Neural progenitor cell (in vitro differentiated cells): Measurements from ENCODE around the gene DVL1. TPM values are rescaled to one million over a fixed set of nuclear protein-coding genes. Genes with fewer than 3 reads are reported as not detected.

Source experiments
- DNase-seq: peaks from one replicate; pipeline ENCODE4 v3.0.0-alpha.2; 2016; ENCODE audit warnings: low spot score
- H2AFZ ChIP-seq: fragments of 200-600 bp; sonication (generic); replicated peaks from 2 replicates; pipeline ENCODE4 v1.6.1; 2016; ENCODE audit warnings: antibody characterized with exemption
- H3F3A ChIP-seq: fragments of 200-600 bp; sonication (generic); 2 replicates; pipeline ENCODE4 v1.6.1; 2016; ENCODE audit warnings: antibody characterized with exemption, low read depth
- H3K27ac ChIP-seq: fragments of 200-600 bp; sonication (generic); 2 replicates; pipeline ENCODE4 v1.5.1; 2016; ENCODE audit warnings: mild to moderate bottlenecking
- H3K27me3 ChIP-seq: fragments of 200-600 bp; sonication (generic); 2 replicates; pipeline ENCODE4 v1.6.1; 2016; ENCODE audit warnings: mild to moderate bottlenecking, moderate library complexity
- H3K36me3 ChIP-seq: fragments of 200-600 bp; sonication (generic); 2 replicates; pipeline ENCODE4 v1.5.1; 2016
- H3K4me1 ChIP-seq: fragments of 200-600 bp; sonication (generic); 2 replicates; pipeline ENCODE4 v1.6.1; 2016; ENCODE audit warnings: mixed run types
- H3K4me2 ChIP-seq: fragments of 200-600 bp; sonication (generic); 2 replicates; pipeline ENCODE4 v1.6.1; 2016
- H3K4me3 ChIP-seq: fragments of 200-600 bp; sonication (generic); 2 replicates; pipeline ENCODE4 v1.5.1; 2016
- H3K79me2 ChIP-seq: fragments of 200-600 bp; sonication (generic); 2 replicates; pipeline ENCODE4 v1.6.1; 2016; ENCODE audit warnings: low read depth
- H3K9ac ChIP-seq: fragments of 200-600 bp; sonication (generic); 2 replicates; pipeline ENCODE4 v1.6.1; 2016
- H3K9me3 ChIP-seq: fragments of 200-600 bp; sonication (generic); 2 replicates; pipeline ENCODE4 v1.5.1; 2016; ENCODE audit warnings: low read depth
- H4K20me1 ChIP-seq: fragments of 200-600 bp; sonication (generic); 2 replicates; pipeline ENCODE4 v1.6.1; 2016; ENCODE audit warnings: low read depth
- H3K27ac Mint-ChIP-seq: 3 replicates; pipeline ENCODE4 v1.8.0; 2021; ENCODE audit warnings: mixed read lengths
- H3K27me3 Mint-ChIP-seq: 2 replicates; pipeline ENCODE4 v1.8.0; 2022; ENCODE audit warnings: low read depth, mild to moderate bottlenecking, inconsistent platforms, moderate library complexity, mixed read lengths; ENCODE audit not compliant: insufficient read depth
- H3K36me3 Mint-ChIP-seq: 3 replicates; pipeline ENCODE4 v1.8.0; 2021; ENCODE audit warnings: mixed read lengths
- H3K4me1 Mint-ChIP-seq: 3 replicates; pipeline ENCODE4 v1.8.0; 2021; ENCODE audit warnings: mixed read lengths
- H3K4me3 Mint-ChIP-seq: 3 replicates; pipeline ENCODE4 v1.8.0; 2021; ENCODE audit warnings: mild to moderate bottlenecking, moderate library complexity, mixed read lengths
- H3K9me3 Mint-ChIP-seq: 3 replicates; pipeline ENCODE4 v1.8.0; 2020; ENCODE audit warnings: mixed read lengths
- EZH2 ChIP-seq: fragments of 200-600 bp; sonication (generic); IDR thresholded peaks from 2 replicates; pipeline ENCODE4 v1.6.1; 2017; ENCODE audit warnings: antibody characterized with exemption, mild to moderate bottlenecking, moderate library complexity
- EZH2phosphoT487 ChIP-seq: fragments of 200-600 bp; sonication (generic); IDR thresholded peaks from 2 replicates; pipeline ENCODE4 v1.6.1; 2017; ENCODE audit warnings: antibody characterized with exemption
- microRNA-seq: library from miRNA; unstranded; fragments of <30 nt; microRNA quantifications from one replicate; pipeline ENCODE4, GENCODE V29; 2016
- small RNA-seq: library from RNA; depleted of rRNA; stranded (forward); fragments of <200 nt; gene quantifications from one replicate; pipeline ENCODE3, GENCODE V24; 2015
- total RNA-seq: library from RNA; depleted of rRNA; stranded (reverse); fragments of >200 nt; gene quantifications from 2 replicates; pipeline ENCODE4 v1.2.3, GENCODE V29; 2015; ENCODE audit warnings: low replicate concordance
- TF ChIP-seq, protein P1 (sequence below): fragments of 200-600 bp; sonication (generic); IDR thresholded peaks from 2 replicates; pipeline ENCODE4 v1.5.1; 2017; ENCODE audit warnings: antibody characterized with exemption, mild to moderate bottlenecking

DVL1 gene
- total RNA-seq, 1 donor from 2014 or later, result 14.5 TPM

DNA sequence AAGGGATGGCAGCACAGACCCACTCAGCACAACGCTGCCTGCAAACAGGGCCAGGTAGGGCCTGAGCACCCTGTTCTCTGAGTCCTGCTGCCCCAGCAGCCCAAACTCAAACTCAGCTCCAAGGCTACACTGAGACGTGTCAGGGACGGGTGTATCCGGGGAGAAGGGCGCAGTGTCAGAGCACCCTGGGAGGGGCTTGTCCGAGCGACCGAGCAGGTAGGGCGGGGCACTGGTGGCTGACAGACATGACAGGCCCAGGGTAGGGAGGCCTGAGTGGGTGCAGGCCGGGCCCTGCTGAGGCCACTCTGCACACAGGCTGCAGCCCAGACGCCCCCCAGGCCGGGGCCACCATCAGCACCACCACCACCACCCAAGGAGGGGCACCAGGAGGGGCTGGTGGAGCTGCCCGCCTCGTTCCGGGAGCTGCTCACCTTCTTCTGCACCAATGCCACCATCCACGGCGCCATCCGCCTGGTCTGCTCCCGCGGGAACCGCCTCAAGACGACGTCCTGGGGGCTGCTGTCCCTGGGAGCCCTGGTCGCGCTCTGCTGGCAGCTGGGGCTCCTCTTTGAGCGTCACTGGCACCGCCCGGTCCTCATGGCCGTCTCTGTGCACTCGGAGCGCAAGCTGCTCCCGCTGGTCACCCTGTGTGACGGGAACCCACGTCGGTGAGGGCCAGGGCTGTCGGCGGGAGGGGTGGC lies 63.5 kb downstream of the DVL1 start:
- H3K27me3 ChIP-seq, result no peaks in the 10 kb centered on the region
- H3F3A ChIP-seq, result peaks cover 10% of the 10 kb centered on the region
- H3K9me3 Mint-ChIP-seq, result no peaks in the 10 kb centered on the region
- H3K27ac Mint-ChIP-seq, result no peak overlapping the region
- H3K4me1 ChIP-seq, result no peaks in the 10 kb centered on the region
- no peak overlapping the region for H3K9ac ChIP-seq
- no peaks in the 10 kb centered on the region for H3K36me3 Mint-ChIP-seq
- H3K4me2 ChIP-seq, result no peak overlapping the region
- H3K79me2 ChIP-seq, result no peaks in the 10 kb centered on the region
- H3K27me3 Mint-ChIP-seq, result peaks cover 5% of the 10 kb centered on the region
- no peaks in the 10 kb centered on the region for H3K36me3 ChIP-seq
- H3K9me3 ChIP-seq, result no peaks in the 10 kb centered on the region
- peaks cover 11% of the 10 kb centered on the region for H3K4me1 Mint-ChIP-seq
- H3K27ac ChIP-seq, result no peak overlapping the region
- H3K4me3 Mint-ChIP-seq, result no peak overlapping the region
- H2AFZ ChIP-seq, result no peak overlapping the region
- DNase-seq, result no peak
- H3K4me3 ChIP-seq, result no peak overlapping the region
- no peaks in the 10 kb centered on the region for H4K20me1 ChIP-seq
- TF ChIP-seq EZH2phosphoT487 (no peak), EZH2 (no peak)
- TF ChIP-seq, protein P1, sequence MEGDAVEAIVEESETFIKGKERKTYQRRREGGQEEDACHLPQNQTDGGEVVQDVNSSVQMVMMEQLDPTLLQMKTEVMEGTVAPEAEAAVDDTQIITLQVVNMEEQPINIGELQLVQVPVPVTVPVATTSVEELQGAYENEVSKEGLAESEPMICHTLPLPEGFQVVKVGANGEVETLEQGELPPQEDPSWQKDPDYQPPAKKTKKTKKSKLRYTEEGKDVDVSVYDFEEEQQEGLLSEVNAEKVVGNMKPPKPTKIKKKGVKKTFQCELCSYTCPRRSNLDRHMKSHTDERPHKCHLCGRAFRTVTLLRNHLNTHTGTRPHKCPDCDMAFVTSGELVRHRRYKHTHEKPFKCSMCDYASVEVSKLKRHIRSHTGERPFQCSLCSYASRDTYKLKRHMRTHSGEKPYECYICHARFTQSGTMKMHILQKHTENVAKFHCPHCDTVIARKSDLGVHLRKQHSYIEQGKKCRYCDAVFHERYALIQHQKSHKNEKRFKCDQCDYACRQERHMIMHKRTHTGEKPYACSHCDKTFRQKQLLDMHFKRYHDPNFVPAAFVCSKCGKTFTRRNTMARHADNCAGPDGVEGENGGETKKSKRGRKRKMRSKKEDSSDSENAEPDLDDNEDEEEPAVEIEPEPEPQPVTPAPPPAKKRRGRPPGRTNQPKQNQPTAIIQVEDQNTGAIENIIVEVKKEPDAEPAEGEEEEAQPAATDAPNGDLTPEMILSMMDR, result no peak

Small RNA genes lying within 50 kb of the gene (microRNA-seq; reads per million reads assigned to microRNA genes)
- gene MIR6726 (not detected), gene MIR6727 (0.91 reads per million), gene MIR6808 (not detected)

Small RNA genes lying within 50 kb of the gene (small RNA-seq; reads per million reads assigned to genes)
- gene MIR6726, result not detected

Other genes with a start within 250 kb of the DVL1 start
- gene C1orf159, start 233.3 kb downstream of the DVL1 start, total RNA-seq, result 8.0 and 24.0 TPM in 2 replicates
- 0.22 TPM in 1 of 2 replicates, not detected in the other for gene TTLL10, start 175.5 kb downstream of the DVL1 start, total RNA-seq
- gene TNFRSF18, start 142.8 kb downstream of the DVL1 start, total RNA-seq, result not detected in 2 replicates
- gene TNFRSF4, start 135.3 kb downstream of the DVL1 start, total RNA-seq, result 0.09 TPM in 1 of 2 replicates, not detected in the other
- gene SDF4, start 117.4 kb downstream of the DVL1 start, total RNA-seq, result 16.6 and 43.4 TPM in 2 replicates
- 15.8 and 32.4 TPM in 2 replicates for gene B3GALT6, start 117.2 kb downstream of the DVL1 start, total RNA-seq
- 0.28 and 2.1 TPM in 2 replicates for gene C1QTNF12, start 102.7 kb downstream of the DVL1 start, total RNA-seq
- 32.9 and 39.2 TPM in 2 replicates for gene UBE2J2, start 75.6 kb downstream of the DVL1 start, total RNA-seq
- 0.41 and 4.7 TPM in 2 replicates for gene SCNN1D, start 69.0 kb downstream of the DVL1 start, total RNA-seq
- gene ACAP3, start 41.5 kb downstream of the DVL1 start, total RNA-seq, result 10.7 and 24.6 TPM in 2 replicates
- gene PUSL1, start 40.8 kb downstream of the DVL1 start, total RNA-seq, result 3.7 and 22.5 TPM in 2 replicates
- gene INTS11, start 24.8 kb downstream of the DVL1 start, total RNA-seq, result 62.4 and 116 TPM in 2 replicates
- gene CPTP, start 24.6 kb downstream of the DVL1 start, total RNA-seq, result 1.0 and 13.5 TPM in 2 replicates
- gene TAS1R3, start 18.1 kb downstream of the DVL1 start, total RNA-seq, result 0.22 TPM in 1 of 2 replicates, not detected in the other
- gene MXRA8, start 9.1 kb upstream of the DVL1 start, total RNA-seq, result 6.8 and 24.0 TPM in 2 replicates
- gene AURKAIP1, start 25.8 kb upstream of the DVL1 start, total RNA-seq, result 26.4 and 82.2 TPM in 2 replicates
- 143 and 198 TPM in 2 replicates for gene CCNL2, start 49.9 kb upstream of the DVL1 start, total RNA-seq
- 89.0 and 96.1 TPM in 2 replicates for gene MRPL20, start 57.9 kb upstream of the DVL1 start, total RNA-seq
- gene ANKRD65, start 71.9 kb upstream of the DVL1 start, total RNA-seq, result 0.15 and 1.7 TPM in 2 replicates
- gene VWA1, start 86.3 kb upstream of the DVL1 start, total RNA-seq, result 2.4 and 7.0 TPM in 2 replicates
- not detected in 2 replicates for gene ATAD3C, start 100.3 kb upstream of the DVL1 start, total RNA-seq
- gene ATAD3B, start 122.3 kb upstream of the DVL1 start, total RNA-seq, result 9.3 and 21.1 TPM in 2 replicates
- 7.8 and 25.1 TPM in 2 replicates for gene ATAD3A, start 162.7 kb upstream of the DVL1 start, total RNA-seq
- 8.0 and 13.3 TPM in 2 replicates for gene TMEM240, start 191.2 kb upstream of the DVL1 start, total RNA-seq
- gene SSU72, start 225.4 kb upstream of the DVL1 start, total RNA-seq, result 82.5 and 94.1 TPM in 2 replicates